HepG2 (cell line): ENCODE measurements around the gene TRMT112. TPM values are rescaled to one million over a fixed set of nuclear protein-coding genes. Genes with fewer than 3 reads are reported as not detected.
A peak's percentile ranks its signal among the peaks of the same experiment; 100 is the strongest.

Source experiments
- ATAC-seq: fragments of 200-7000 bp; cut with Tn5 transposase; 3 replicates; pipeline ENCODE4 v1.9.1; 2020; ENCODE audit warnings: mild to moderate bottlenecking, moderate library complexity
- BruUV-seq: library from RNA; stranded (reverse); fragments of 400-500 nt; replicated peaks from 2 replicates; lab custom pipeline; 2021; lab: Mats Ljungman, UMichigan
- CTCF ChIA-PET: fragments of 300-600 bp; formaldehyde crosslinking; extraction: SDS; loops from one replicate; lab custom pipeline; 2021; ENCODE audit warnings: low total read pairs, inconsistent platforms, low intra/inter-chr PET ratio; lab: Yijun Ruan, JAX
- POLR2A ChIA-PET: fragments of 350-600 bp; sonication (Branson Sonifier 250); formaldehyde crosslinking; loops from one replicate; lab custom pipeline; 2020; ENCODE audit warnings: antibody characterized with exemption, inconsistent platforms; lab: Yijun Ruan, JAX
- DNase-seq: peaks from one replicate; pipeline ENCODE4 v3.0.0-alpha.2; 2015; ENCODE audit warnings: low spot score
- FAIRE-seq: peaks from 3 replicates; lab custom pipeline; 2011; peaks lifted over from hg19 to GRCh38; lab: Jason Lieb, UNC
- H2AFZ ChIP-seq: one replicate; pipeline ENCODE4 v1.6.1; 2011; ENCODE audit warnings: low read length, inconsistent platforms
- H3K27ac ChIP-seq: fragments of 300-600 bp; 3 replicates; pipeline ENCODE4 v1.8.0; 2011; ENCODE audit warnings: mixed run types, mild to moderate bottlenecking, mixed read lengths, low read length, inconsistent platforms; ENCODE audit not compliant: insufficient read depth; ENCODE audit errors: extremely low read length
- H3K27me3 ChIP-seq, 2 experiments: fragments of 200-600 bp in 1 of 2; 2 replicates in 1 of 2; 3 replicates in 1 of 2; pipeline versions ENCODE4 v1.6.0 to v1.8.0; 2011; ENCODE audit warnings: low read length in 2 of 2, mild to moderate bottlenecking in 2 of 2, moderate library complexity in 2 of 2, inconsistent platforms in 1 of 2; ENCODE audit not compliant: insufficient read depth in 2 of 2, control insufficient read depth in 1 of 2
- H3K36me3 ChIP-seq, 2 experiments: fragments of 200-600 bp in 1 of 2; replicated peaks in 1 of 2; 2 replicates in 1 of 2; 3 replicates in 1 of 2; pipeline versions ENCODE4 v1.5.1 to v1.8.0; 2011; ENCODE audit warnings: low read length in 2 of 2, inconsistent platforms in 1 of 2; ENCODE audit not compliant: insufficient read depth in 2 of 2, control insufficient read depth in 1 of 2
- H3K4me1 ChIP-seq: 2 replicates; pipeline ENCODE4 v1.5.1; 2012; ENCODE audit warnings: low read length, inconsistent platforms; ENCODE audit not compliant: insufficient read depth
- H3K4me2 ChIP-seq: 2 replicates; pipeline ENCODE4 v1.6.0; 2011; ENCODE audit warnings: low read depth, low read length, inconsistent platforms
- H3K4me3 ChIP-seq, 3 experiments: fragments of 200-600 bp in 1 of 3; sonication (generic), shearing (Covaris generic) in 1 of 3; replicated peaks in 1 of 3; 2 replicates each; pipeline ENCODE4 v1.5.1; 2011 to 2016; ENCODE audit warnings: low read length in 3 of 3, inconsistent platforms in 2 of 3, low read depth in 2 of 3, mild to moderate bottlenecking in 2 of 3, control low read depth in 1 of 3, mixed read lengths in 1 of 3; ENCODE audit not compliant: insufficient read depth in 1 of 3
- H3K79me2 ChIP-seq: one replicate; pipeline ENCODE4 v1.6.1; 2011; ENCODE audit warnings: low read length, inconsistent platforms; ENCODE audit not compliant: insufficient read depth
- H3K9ac ChIP-seq: 2 replicates; pipeline ENCODE4 v1.6.0; 2011; ENCODE audit warnings: mild to moderate bottlenecking, low read depth, low read length, inconsistent platforms; ENCODE audit not compliant: insufficient read depth
- H3K9me3 ChIP-seq: 2 replicates; pipeline ENCODE4 v1.5.1; 2012; ENCODE audit warnings: mild to moderate bottlenecking, low read length
- H4K20me1 ChIP-seq: 2 replicates; pipeline ENCODE4 v1.6.0; 2011; ENCODE audit warnings: inconsistent platforms, mild to moderate bottlenecking, low read length, moderate library complexity; ENCODE audit not compliant: insufficient read depth
- AKAP8 ChIP-seq: sonication (generic); formaldehyde crosslinking; IDR thresholded peaks from 2 replicates; pipeline ENCODE4 v1.5.1; 2020; ENCODE audit warnings: mild to moderate bottlenecking, missing genetic modification reagents
- ARID2 ChIP-seq: sonication (generic); formaldehyde crosslinking; IDR thresholded peaks from 2 replicates; pipeline ENCODE4 v1.8.1; 2022; ENCODE audit warnings: mild to moderate bottlenecking, missing genetic modification reagents, borderline replicate concordance
- PLRG1 ChIP-seq: fragments of 450-650 bp; conservative IDR thresholded peaks from 2 replicates; pipeline ENCODE4 v1.6.1; 2016
- RFX1 ChIP-seq: fragments of 450-650 bp; IDR thresholded peaks from 2 replicates; pipeline ENCODE4 v1.6.1; 2017
- SMC3 ChIP-seq: IDR thresholded peaks from 2 replicates; pipeline ENCODE4 v1.6.1; 2011; ENCODE audit warnings: low read length, improper control_type of control experiment
- TEAD3 ChIP-seq: optimal IDR thresholded peaks from 2 replicates; pipeline ENCODE3; 2016; ENCODE audit warnings: borderline replicate concordance
- WGBS: methylation state at CpG from one replicate; pipeline ENCODE4 v1.1.6; 2017; ENCODE audit warnings: low lambda C conversion rate; 5-methylcytosine and 5-hydroxymethylcytosine counted together
- in situ Hi-C: cut with HindIII; loops from 2 replicates; pipeline ENCODE4 v1.10.0; 2017; ENCODE audit warnings: low pct_unique_long_range_greater_than_20kb; ENCODE audit not compliant: extremely low pct_ligation_motif_present
- intact Hi-C: fragments of 100-400 bp; cut with micrococcal nuclease; formaldehyde crosslinking; loops from one replicate; pipeline ENCODE4 v1.10.0; 2022; ENCODE audit not compliant: unreplicated experiment
- polyA plus RNA-seq, 8 experiments: library from polyadenylated mRNA; depleted of rRNA in 3 of 8; stranded (reverse) in 7 of 8; unstranded in 1 of 8; fragments of >200 nt; fragmentation: Illumina TruSeq in 4 of 8; extraction: Trizol in 4 of 8; gene quantifications; 2 replicates each; pipeline versions ENCODE4 v1.2.1 to v1.2.3, GENCODE V29; 2011 to 2016; ENCODE audit warnings: low read depth in 4 of 8, missing spikeins in 1 of 8, mixed read lengths in 1 of 8; ENCODE audit not compliant: insufficient read depth in 1 of 8
- total RNA-seq, 5 experiments: library from RNA; depleted of rRNA; stranded (reverse); fragments of >200 nt; fragmentation: Illumina TruSeq; extraction: Trizol; gene quantifications; 2 replicates each; pipeline ENCODE4 v1.2.3, GENCODE V29; 2016; ENCODE audit warnings: low read depth in 1 of 5

TRMT112 gene
- total and polyA plus RNA-seq, 2 of the 13 experiments (the other 11 are each of a cell fraction or from before 2014, with no cell fraction given) = 186 to 409 TPM

- ChIA-PET CTCF (no interaction called here), POLR2A (interaction anchor here (1.3 kb wide), 1 partner anchor 12 kb away, joined by 3 read pairs; no protein-coding TSS in a partner anchor)
Measured at GRCh38 chr11:64360448-64360921, 43.1 kb upstream of the TRMT112 start.

DNA sequence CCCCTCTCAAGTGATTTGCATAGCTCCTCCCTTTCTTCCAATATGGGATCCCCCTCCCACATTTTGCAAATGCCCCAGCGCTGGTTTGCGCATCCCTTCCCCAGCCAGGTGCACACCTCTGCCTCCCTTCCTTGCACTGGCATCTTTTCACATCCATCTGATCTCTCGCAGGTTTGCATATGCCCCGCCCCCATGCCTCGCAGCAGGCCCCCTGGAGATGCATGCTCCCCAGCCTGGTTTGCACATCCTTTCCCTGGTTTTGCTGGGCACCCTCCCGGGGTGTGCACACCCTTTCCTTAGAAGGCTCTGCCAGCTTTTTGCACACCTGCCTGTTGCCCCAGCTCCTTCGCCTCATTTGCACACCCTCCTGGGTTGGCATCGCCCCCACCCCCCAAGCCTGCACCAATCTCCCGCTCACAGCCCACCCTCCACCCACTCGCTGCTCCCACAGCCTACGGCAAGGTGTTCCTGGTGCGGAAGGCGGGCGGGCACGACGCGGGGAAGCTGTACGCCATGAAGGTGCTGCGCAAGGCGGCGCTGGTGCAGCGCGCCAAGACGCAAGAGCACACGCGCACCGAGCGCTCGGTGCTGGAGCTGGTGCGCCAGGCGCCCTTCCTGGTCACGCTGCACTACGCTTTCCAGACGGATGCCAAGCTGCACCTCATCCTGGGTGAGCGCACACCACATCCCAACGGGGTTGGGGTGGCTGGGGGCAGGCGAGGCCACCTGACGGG is 42.5 kb upstream of the TRMT112 start:
- POLR2A ChIA-PET = interaction anchor here (1.1 to 1.3 kb wide), 2 partner anchors 13 to 42 kb away, joined by 3 read pairs; partner anchors contain the start of genes PRDX5 and TRMT112
- no peak for ATAC-seq

More at GRCh38 chr11:64360448-64360921, 43.1 kb upstream of the TRMT112 start:
- ATAC-seq (no peak), FAIRE-seq (no peak), DNase-seq (no peak)
- in situ Hi-C loops = no loop called here
- Histone ChIP-seq H3K4me2 (no peak overlapping the region), H3K27ac (no peak overlapping the region), H3K79me2 (no peaks in the 10 kb centered on the region), H3K9ac (no peak overlapping the region), H3K4me1 (peaks cover 41% of the 10 kb centered on the region), H3K4me3 (no peak overlapping the region; a peak in 1 of 6 replicates), H3K27me3 (no peaks in the 10 kb centered on the region; a peak in 1 of 5 replicates), H3K9me3 (no peaks in the 10 kb centered on the region), H3K36me3 (peaks cover 7 to 24% of the 10 kb centered on the region in 2 experiments; a peak in 4 of 5 replicates), H2AFZ (no peak overlapping the region), H4K20me1 (no peaks in the 10 kb centered on the region)
- TF ChIP-seq TEAD3 = no peak
- no peak for TF ChIP-seq PLRG1
- peak; percentile 23; the same call in 1 of the 2 replicates for TF ChIP-seq RFX1
- BruUV-seq = no TSS peak
- 97% methylated on average over 7 of the region's 13 CpGs for WGBS
- intact Hi-C loops = no loop called here

More for the DNA sequence above, 42.5 kb upstream of the TRMT112 start:
- peaks cover 5 to 18% of the 10 kb centered on the region in 2 experiments; a peak in 4 of 5 replicates for H3K36me3 ChIP-seq
- no TSS peak for BruUV-seq
- WGBS = 95% methylated on average over 37 of the region's 38 CpGs
- no peaks in the 10 kb centered on the region for H3K9me3 ChIP-seq
- intact Hi-C loops (loop anchor here (2.0 kb wide), 1 partner anchor 43 kb away; the partner anchor contains the start of gene TRMT112), in situ Hi-C loops (no loop called here)
- FAIRE-seq (no peak), DNase-seq (no peak)
- no peaks in the 10 kb centered on the region; a peak in 1 of 5 replicates for H3K27me3 ChIP-seq
- H3K9ac ChIP-seq = peak overlapping the region; percentile 93
- no peak for TF ChIP-seq AKAP8 (CRISPR knock-in tag)
- TF ChIP-seq ARID2 (CRISPR knock-in tag) = 0 out of 2 replicates have a peak, but pooled peaks have one; percentile 37
- no peak for TF ChIP-seq SMC3
- H2AFZ ChIP-seq = no peak overlapping the region
- H3K4me1 ChIP-seq = peaks cover 44% of the 10 kb centered on the region
- CTCF ChIA-PET = no interaction called here
- no peaks in the 10 kb centered on the region for H3K79me2 ChIP-seq
- H3K4me2 ChIP-seq = peak overlapping the region; percentile 99
- H4K20me1 ChIP-seq = no peaks in the 10 kb centered on the region
- peak overlapping the region; percentile 80 to 96 (median 94); a peak in 5 of 6 replicates for H3K4me3 ChIP-seq
- no peak overlapping the region for H3K27ac ChIP-seq
